Lung microvascular endothelial cell (primary cell): Measurements from ENCODE around the gene COL15A1. TPM values are rescaled to one million over a fixed set of nuclear protein-coding genes. Genes with fewer than 3 reads are reported as not detected.

Experiments used
- DNase-seq, 2 donors: peaks; one replicate each; pipeline versions ENCODE4 v3.0.0 to v3.0.0-alpha.2; 2010; ENCODE audit warnings: low read depth in 2 of 2
- total RNA-seq: library from RNA; depleted of rRNA; stranded (reverse); fragments of >200 nt; gene quantifications from 2 replicates; pipeline ENCODE4 v1.2.1, GENCODE V29; 2014

The COL15A1 gene
- total RNA-seq, 1 donor from 2014 or later = not detected

- no peak for DNase-seq
Measured at GRCh38 chr9:98972716-98973115, 29.0 kb downstream of the COL15A1 start.

- no peak for DNase-seq
Measured at GRCh38 chr9:98973171-98973570, 29.5 kb downstream of the COL15A1 start.

GRCh38 chr9:98973576-98973975, 29.9 kb downstream of the COL15A1 start:
- no peak for DNase-seq

- no peak for DNase-seq
Measured at GRCh38 chr9:98974106-98974505, 30.4 kb downstream of the COL15A1 start.

- no peak for DNase-seq
Measured at GRCh38 chr9:98974554-98974953, 30.8 kb downstream of the COL15A1 start.

- peak; percentile 65 to 69 for DNase-seq
Measured at GRCh38 chr9:98974994-98975712, 31.4 kb downstream of the COL15A1 start.

- DNase-seq = no peak
Measured at GRCh38 chr9:98975838-98976237, 32.1 kb downstream of the COL15A1 start.

- no peak for DNase-seq
Measured at GRCh38 chr9:98977246-98977714, 33.6 kb downstream of the COL15A1 start.

- no peak for DNase-seq
Measured at GRCh38 chr9:98977813-98978212, 34.1 kb downstream of the COL15A1 start.

- peak in 1 of 2 donors; percentile 29 for DNase-seq
Measured at GRCh38 chr9:98978231-98978681, 34.5 kb downstream of the COL15A1 start.

GRCh38 chr9:98980291-98980690, 36.6 kb downstream of the COL15A1 start:
- no peak for DNase-seq

- no peak for DNase-seq
Measured at GRCh38 chr9:98983295-98984268, 39.9 kb downstream of the COL15A1 start.

GRCh38 chr9:98985596-98985995, 41.9 kb downstream of the COL15A1 start:
- no peak for DNase-seq

GRCh38 chr9:98986866-98987651, 43.4 kb downstream of the COL15A1 start:
- DNase-seq = no peak

GRCh38 chr9:98989036-98990000, 45.6 kb downstream of the COL15A1 start:
- peak in 1 of 2 donors; percentile 80 for DNase-seq

- DNase-seq = no peak
Measured at GRCh38 chr9:98990181-98990870, 46.6 kb downstream of the COL15A1 start.

- DNase-seq = no peak
Measured at GRCh38 chr9:98992107-98992884, 48.6 kb downstream of the COL15A1 start.

- DNase-seq = no peak
Measured at GRCh38 chr9:98992885-98993569, 49.3 kb downstream of the COL15A1 start.
